H9 (cell line): ENCODE data around the gene STARD3. TPM values are rescaled to one million over a fixed set of nuclear protein-coding genes. Genes with fewer than 3 reads are reported as not detected.

Experiments used
- DNase-seq: peaks from one replicate; pipeline ENCODE4 v3.0.0-alpha.2; 2017
- H2AFZ ChIP-seq: one replicate; pipeline ENCODE4 v1.6.1; 2013; ENCODE audit warnings: mild to moderate bottlenecking, low read length, control low read depth, moderate library complexity
- H2AK5ac ChIP-seq: 2 replicates; pipeline ENCODE4 v1.6.1; 2013; ENCODE audit warnings: low read length, control low read depth, mixed read lengths; ENCODE audit not compliant: insufficient read length
- H2BK120ac ChIP-seq: one replicate; pipeline ENCODE4 v1.6.1; 2013; ENCODE audit warnings: low read depth, mild to moderate bottlenecking, low read length, control low read depth, inconsistent platforms; ENCODE audit not compliant: poor library complexity, severe bottlenecking
- H2BK12ac ChIP-seq: 2 replicates; pipeline ENCODE4 v1.6.1; 2013; ENCODE audit warnings: low read length, control low read depth, mixed read lengths, low read depth; ENCODE audit not compliant: insufficient read length
- H2BK15ac ChIP-seq: 2 replicates; pipeline ENCODE4 v1.6.1; 2013; ENCODE audit warnings: low read depth, low read length, control low read depth
- H2BK20ac ChIP-seq: one replicate; pipeline ENCODE4 v1.6.1; 2013; ENCODE audit warnings: low read depth, mild to moderate bottlenecking, low read length, control low read depth, inconsistent platforms; ENCODE audit not compliant: poor library complexity, severe bottlenecking
- H2BK5ac ChIP-seq: 2 replicates; pipeline ENCODE4 v1.6.1; 2013; ENCODE audit warnings: low read length, control low read depth, mixed read lengths; ENCODE audit not compliant: insufficient read length
- H3K14ac ChIP-seq: 2 replicates; pipeline ENCODE4 v1.6.1; 2013; ENCODE audit warnings: low read length, control low read depth; ENCODE audit not compliant: insufficient read depth
- H3K18ac ChIP-seq: 2 replicates; pipeline ENCODE4 v1.6.1; 2013; ENCODE audit warnings: low read depth, mild to moderate bottlenecking, mixed read lengths, low read length, control low read depth; ENCODE audit not compliant: insufficient read length
- H3K23ac ChIP-seq: 2 replicates; pipeline ENCODE4 v1.6.1; 2013; ENCODE audit warnings: low read length, control low read depth, mixed read lengths, low read depth; ENCODE audit not compliant: insufficient read length
- H3K23me2 ChIP-seq: 2 replicates; pipeline ENCODE4 v1.6.1; 2013; ENCODE audit warnings: low read depth, mild to moderate bottlenecking, mixed read lengths, low read length, control low read depth; ENCODE audit not compliant: insufficient read length, poor library complexity, severe bottlenecking
- H3K27ac ChIP-seq: 2 replicates; pipeline ENCODE4 v1.5.1; 2013; ENCODE audit warnings: low read length, control low read depth, mixed read lengths, low read depth; ENCODE audit not compliant: insufficient read length
- H3K27me3 ChIP-seq: 2 replicates; pipeline ENCODE4 v1.6.1; 2013; ENCODE audit warnings: low read length, control low read depth, inconsistent platforms; ENCODE audit not compliant: insufficient read depth
- H3K4ac ChIP-seq: 2 replicates; pipeline ENCODE4 v1.6.1; 2013; ENCODE audit warnings: low read depth, mild to moderate bottlenecking, control low read depth, inconsistent platforms, low read length, moderate library complexity
- H3K4me1 ChIP-seq: 2 replicates; pipeline ENCODE4 v1.6.1; 2013; ENCODE audit warnings: low read length, control low read depth, inconsistent platforms; ENCODE audit not compliant: insufficient read depth
- H3K4me2 ChIP-seq: 2 replicates; pipeline ENCODE4 v1.6.1; 2013; ENCODE audit warnings: low read length, control low read depth, mixed read lengths; ENCODE audit not compliant: insufficient read length, insufficient read depth
- H3K56ac ChIP-seq: 2 replicates; pipeline ENCODE4 v1.6.1; 2013; ENCODE audit warnings: low read depth, mild to moderate bottlenecking, mixed read lengths, low read length, control low read depth; ENCODE audit not compliant: insufficient read length
- H3K79me1 ChIP-seq: 2 replicates; pipeline ENCODE4 v1.6.1; 2013; ENCODE audit warnings: low read depth, mild to moderate bottlenecking, moderate library complexity, low read length, control low read depth, inconsistent platforms; ENCODE audit not compliant: insufficient read depth, poor library complexity, severe bottlenecking
- H3K79me2 ChIP-seq: 2 replicates; pipeline ENCODE4 v1.6.1; 2013; ENCODE audit warnings: low read length, control low read depth, inconsistent platforms; ENCODE audit not compliant: insufficient read depth
- H3K9ac ChIP-seq: 2 replicates; pipeline ENCODE4 v1.6.1; 2013; ENCODE audit warnings: low read length, control low read depth, mixed read lengths; ENCODE audit not compliant: insufficient read length; ENCODE audit errors: extremely low read depth
- H3K9me3 ChIP-seq: one replicate; pipeline ENCODE4 v1.6.1; 2013; ENCODE audit warnings: low read depth, low read length, inconsistent platforms; ENCODE audit not compliant: control insufficient read depth
- H3T11ph ChIP-seq: one replicate; pipeline ENCODE4 v1.6.1; 2013; ENCODE audit warnings: mild to moderate bottlenecking, low read length, control low read depth, inconsistent platforms
- H4K20me1 ChIP-seq: one replicate; pipeline ENCODE4 v1.6.1; 2013; ENCODE audit not compliant: control insufficient read depth, insufficient read length, insufficient read depth
- H4K5ac ChIP-seq: 2 replicates; pipeline ENCODE4 v1.6.1; 2013; ENCODE audit warnings: low read depth, mild to moderate bottlenecking, mixed read lengths, low read length, control low read depth; ENCODE audit not compliant: insufficient read length
- H4K8ac ChIP-seq: replicated peaks from 2 replicates; pipeline ENCODE4 v1.6.1; 2013; ENCODE audit warnings: low read length, control low read depth, mixed read lengths, low read depth; ENCODE audit not compliant: insufficient read length
- H4K91ac ChIP-seq: 2 replicates; pipeline ENCODE4 v1.6.1; 2013; ENCODE audit warnings: low read depth, mild to moderate bottlenecking, moderate library complexity, mixed read lengths, low read length, control low read depth; ENCODE audit not compliant: insufficient read length
- H3K27ac Mint-ChIP-seq, 3 experiments: 2 replicates in 2 of 3; 3 replicates in 1 of 3; pipeline ENCODE4 v1.8.0; 2020 to 2021; ENCODE audit warnings: mixed read lengths in 3 of 3, mild to moderate bottlenecking in 1 of 3, moderate library complexity in 1 of 3
- H3K27me3 Mint-ChIP-seq: 2 replicates; pipeline ENCODE4 v1.8.0; 2021; ENCODE audit warnings: low read depth, mild to moderate bottlenecking, moderate library complexity, mixed read lengths
- H3K36me3 Mint-ChIP-seq, 3 experiments: 2 replicates in 2 of 3; 3 replicates in 1 of 3; pipeline ENCODE4 v1.8.0; 2020 to 2021; ENCODE audit warnings: low read depth in 3 of 3, mixed read lengths in 3 of 3; ENCODE audit not compliant: insufficient read depth in 1 of 3
- H3K4me1 Mint-ChIP-seq, 2 experiments: 2 replicates each; pipeline ENCODE4 v1.8.0; 2020; ENCODE audit warnings: mixed read lengths in 2 of 2
- H3K4me3 Mint-ChIP-seq, 2 experiments: 2 replicates in 1 of 2; 3 replicates in 1 of 2; pipeline ENCODE4 v1.8.0; 2020 to 2021; ENCODE audit warnings: mild to moderate bottlenecking in 2 of 2, mixed read lengths in 2 of 2, moderate library complexity in 1 of 2
- H3K9me3 Mint-ChIP-seq, 2 experiments: 2 replicates in 1 of 2; 3 replicates in 1 of 2; pipeline ENCODE4 v1.8.0; 2020; ENCODE audit warnings: mild to moderate bottlenecking in 2 of 2, mixed read lengths in 2 of 2, moderate library complexity in 1 of 2
- CTCF ChIP-seq: fragments of 200-600 bp; sonication (generic); conservative IDR thresholded peaks from 3 replicates; pipeline ENCODE4 v1.8.0; 2021; ENCODE audit warnings: antibody characterized with exemption, mild to moderate bottlenecking
- WGBS: extraction: QIAGEN DNeasy Blood & Tissue Kit; methylation state at CpG from one replicate; pipeline ENCODE4 v1.1.7; 2013; ENCODE audit warnings: missing lambda C conversion rate, low lambda C conversion rate, mixed read lengths; ENCODE audit not compliant: insufficient read length; ENCODE audit errors: extremely low coverage; 5-methylcytosine and 5-hydroxymethylcytosine counted together
- total RNA-seq: library from RNA; stranded (reverse); gene quantifications from 2 replicates; pipeline ENCODE4 v1.2.1, GENCODE V29; 2021

STARD3 gene
- total RNA-seq, 1 experiment from 2014 or later, result 51.3 TPM

DNA sequence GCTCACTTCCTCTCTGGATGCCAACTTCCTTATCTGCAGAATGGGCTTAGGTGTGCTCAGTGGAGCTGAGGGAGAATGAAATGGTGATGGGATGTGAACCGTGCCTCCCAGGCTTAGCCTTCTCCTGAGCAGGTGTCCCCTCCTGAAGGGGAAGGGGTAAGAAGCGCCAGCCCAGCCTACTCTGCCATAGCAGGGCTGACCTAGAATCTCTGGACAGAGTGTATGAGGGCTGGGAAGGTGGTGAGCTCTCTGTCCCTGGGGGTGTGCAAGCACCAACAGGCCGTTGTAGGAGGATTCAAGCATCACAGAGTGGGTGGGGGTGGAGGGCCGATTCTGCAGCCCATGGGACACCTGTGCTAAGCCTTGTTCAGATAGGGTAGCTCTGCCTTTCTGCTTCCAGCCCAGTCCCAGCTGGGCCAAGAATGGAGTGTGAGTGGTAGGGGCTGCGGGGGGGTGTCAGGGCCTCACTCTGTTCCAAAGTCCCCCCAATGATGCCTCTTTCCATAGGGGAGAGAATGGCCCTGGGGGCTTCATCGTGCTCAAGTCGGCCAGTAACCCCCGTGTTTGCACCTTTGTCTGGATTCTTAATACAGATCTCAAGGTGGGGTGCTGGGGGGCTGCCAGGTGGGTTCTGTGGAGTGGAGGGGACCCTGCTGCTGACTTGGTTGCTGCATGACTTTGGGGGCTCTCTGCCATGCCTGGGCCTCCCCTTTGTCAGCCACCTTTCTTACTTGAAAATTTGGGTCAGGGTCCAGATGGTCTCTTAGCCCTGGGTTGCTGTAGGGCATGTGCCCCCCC is 25.0 kb downstream of the STARD3 start:
- Histone ChIP-seq H2BK120ac (no peak overlapping the region), H3K9ac (no peak overlapping the region), H3K27ac (no peak overlapping the region), H3K18ac (no peak overlapping the region), H3K79me2 (no peaks in the 10 kb centered on the region), H4K5ac (no peak overlapping the region), H3K79me1 (no peaks in the 10 kb centered on the region), H3K14ac (no peak overlapping the region), H4K91ac (no peak overlapping the region), H4K20me1 (no peaks in the 10 kb centered on the region), H3K9me3 (no peaks in the 10 kb centered on the region), H3K56ac (no peak overlapping the region), H2BK20ac (no peak overlapping the region), H3K4me2 (no peak overlapping the region), H2BK12ac (no peak overlapping the region), H3K4ac (no peak overlapping the region), H3K23me2 (peaks cover under 1% of the 10 kb centered on the region), H4K8ac (no peak overlapping the region), H3K27me3 (peaks cover 3% of the 10 kb centered on the region; the same call in 1 of the 2 replicates), H2AFZ (no peak overlapping the region), H3T11ph (no peak overlapping the region), H2BK15ac (no peak overlapping the region), H2BK5ac (no peak overlapping the region), H3K23ac (no peak overlapping the region), H2AK5ac (no peak overlapping the region), H3K4me1 (peaks cover 6% of the 10 kb centered on the region; the same call in 1 of the 2 replicates)
- no peak for TF ChIP-seq CTCF
- no peak for DNase-seq
- H3K9me3 Mint-ChIP-seq, result no peaks in the 10 kb centered on the region
- H3K27ac Mint-ChIP-seq, result no peak overlapping the region; a peak in 1 of 7 replicates
- H3K36me3 Mint-ChIP-seq, result peaks cover 5 to 25% (median 11%) of the 10 kb centered on the region in 3 experiments; a peak in 6 of 7 replicates
- peaks cover 27% of the 10 kb centered on the region for H3K27me3 Mint-ChIP-seq
- WGBS, result no CpG with 5 or more reads among the region's 8 CpGs
- peaks cover 27 to 56% of the 10 kb centered on the region in 2 experiments for H3K4me1 Mint-ChIP-seq
- no peak overlapping the region for H3K4me3 Mint-ChIP-seq
